ENCODE measurements around the gene RAD51D.

The RAD51D gene

DNA sequence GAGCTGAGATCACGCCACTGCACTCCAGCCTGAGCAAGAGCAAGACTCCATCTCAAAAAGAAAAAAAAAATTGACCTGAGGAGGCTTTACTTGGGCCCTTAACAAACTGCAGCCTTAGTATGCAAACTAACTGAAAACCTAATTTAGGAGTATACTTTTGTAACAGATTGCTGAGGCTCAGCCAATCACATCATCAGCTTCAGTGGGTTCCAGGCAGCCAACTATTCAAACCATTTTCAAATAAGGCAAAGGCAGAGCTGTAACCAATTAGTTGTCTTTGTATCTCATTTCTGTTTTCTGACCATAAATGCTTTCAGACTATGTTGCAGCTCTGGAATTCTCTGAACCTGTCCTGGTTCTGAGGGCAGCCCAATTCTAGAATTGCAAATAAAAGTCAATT lies 23.9 kb downstream of the RAD51D start:
- TF ChIP-seq, protein P1, sequence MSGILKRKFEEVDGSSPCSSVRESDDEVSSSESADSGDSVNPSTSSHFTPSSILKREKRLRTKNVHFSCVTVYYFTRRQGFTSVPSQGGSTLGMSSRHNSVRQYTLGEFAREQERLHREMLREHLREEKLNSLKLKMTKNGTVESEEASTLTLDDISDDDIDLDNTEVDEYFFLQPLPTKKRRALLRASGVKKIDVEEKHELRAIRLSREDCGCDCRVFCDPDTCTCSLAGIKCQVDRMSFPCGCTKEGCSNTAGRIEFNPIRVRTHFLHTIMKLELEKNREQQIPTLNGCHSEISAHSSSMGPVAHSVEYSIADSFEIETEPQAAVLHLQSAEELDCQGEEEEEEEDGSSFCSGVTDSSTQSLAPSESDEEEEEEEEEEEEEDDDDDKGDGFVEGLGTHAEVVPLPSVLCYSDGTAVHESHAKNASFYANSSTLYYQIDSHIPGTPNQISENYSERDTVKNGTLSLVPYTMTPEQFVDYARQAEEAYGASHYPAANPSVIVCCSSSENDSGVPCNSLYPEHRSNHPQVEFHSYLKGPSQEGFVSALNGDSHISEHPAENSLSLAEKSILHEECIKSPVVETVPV (CRISPR knock-in tag; IDR thresholded peaks at IDR 0.05), result no peak
- TF ChIP-seq SNAI2 (CRISPR knock-in tag; IDR thresholded peaks at IDR 0.05) (no peak), TCF4 (CRISPR knock-in tag; IDR thresholded peaks at IDR 0.05; ENCODE audit: borderline replicate concordance) (no peak), ZNF565 (CRISPR knock-in tag; conservative IDR thresholded peaks at IDR 0.05; ENCODE audit: low read depth) (no peak), ARNTL (CRISPR knock-in tag; IDR thresholded peaks at IDR 0.05; ENCODE audit: borderline replicate concordance, low read depth) (no peak), ZFP3 (CRISPR knock-in tag; IDR thresholded peaks at IDR 0.05) (no peak), PPARA (CRISPR knock-in tag; IDR thresholded peaks at IDR 0.05; ENCODE audit: borderline replicate concordance) (no peak), BACH2 (CRISPR knock-in tag; IDR thresholded peaks at IDR 0.05; ENCODE audit: borderline replicate concordance) (no peak), ZFP30 (CRISPR knock-in tag; IDR thresholded peaks at IDR 0.05) (no peak), GLIS3 (CRISPR knock-in tag; IDR thresholded peaks at IDR 0.05) (no peak), ZNF70 (CRISPR knock-in tag; IDR thresholded peaks at IDR 0.05) (no peak), TOX (CRISPR knock-in tag; IDR thresholded peaks at IDR 0.05; ENCODE audit: borderline replicate concordance) (no peak)
- TF ChIP-seq, protein P2, sequence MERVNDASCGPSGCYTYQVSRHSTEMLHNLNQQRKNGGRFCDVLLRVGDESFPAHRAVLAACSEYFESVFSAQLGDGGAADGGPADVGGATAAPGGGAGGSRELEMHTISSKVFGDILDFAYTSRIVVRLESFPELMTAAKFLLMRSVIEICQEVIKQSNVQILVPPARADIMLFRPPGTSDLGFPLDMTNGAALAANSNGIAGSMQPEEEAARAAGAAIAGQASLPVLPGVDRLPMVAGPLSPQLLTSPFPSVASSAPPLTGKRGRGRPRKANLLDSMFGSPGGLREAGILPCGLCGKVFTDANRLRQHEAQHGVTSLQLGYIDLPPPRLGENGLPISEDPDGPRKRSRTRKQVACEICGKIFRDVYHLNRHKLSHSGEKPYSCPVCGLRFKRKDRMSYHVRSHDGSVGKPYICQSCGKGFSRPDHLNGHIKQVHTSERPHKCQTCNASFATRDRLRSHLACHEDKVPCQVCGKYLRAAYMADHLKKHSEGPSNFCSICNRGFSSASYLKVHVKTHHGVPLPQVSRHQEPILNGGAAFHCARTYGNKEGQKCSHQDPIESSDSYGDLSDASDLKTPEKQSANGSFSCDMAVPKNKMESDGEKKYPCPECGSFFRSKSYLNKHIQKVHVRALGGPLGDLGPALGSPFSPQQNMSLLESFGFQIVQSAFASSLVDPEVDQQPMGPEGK (CRISPR knock-in tag; IDR thresholded peaks at IDR 0.05; ENCODE audit: borderline replicate concordance), result no peak
- TF ChIP-seq, protein P3, sequence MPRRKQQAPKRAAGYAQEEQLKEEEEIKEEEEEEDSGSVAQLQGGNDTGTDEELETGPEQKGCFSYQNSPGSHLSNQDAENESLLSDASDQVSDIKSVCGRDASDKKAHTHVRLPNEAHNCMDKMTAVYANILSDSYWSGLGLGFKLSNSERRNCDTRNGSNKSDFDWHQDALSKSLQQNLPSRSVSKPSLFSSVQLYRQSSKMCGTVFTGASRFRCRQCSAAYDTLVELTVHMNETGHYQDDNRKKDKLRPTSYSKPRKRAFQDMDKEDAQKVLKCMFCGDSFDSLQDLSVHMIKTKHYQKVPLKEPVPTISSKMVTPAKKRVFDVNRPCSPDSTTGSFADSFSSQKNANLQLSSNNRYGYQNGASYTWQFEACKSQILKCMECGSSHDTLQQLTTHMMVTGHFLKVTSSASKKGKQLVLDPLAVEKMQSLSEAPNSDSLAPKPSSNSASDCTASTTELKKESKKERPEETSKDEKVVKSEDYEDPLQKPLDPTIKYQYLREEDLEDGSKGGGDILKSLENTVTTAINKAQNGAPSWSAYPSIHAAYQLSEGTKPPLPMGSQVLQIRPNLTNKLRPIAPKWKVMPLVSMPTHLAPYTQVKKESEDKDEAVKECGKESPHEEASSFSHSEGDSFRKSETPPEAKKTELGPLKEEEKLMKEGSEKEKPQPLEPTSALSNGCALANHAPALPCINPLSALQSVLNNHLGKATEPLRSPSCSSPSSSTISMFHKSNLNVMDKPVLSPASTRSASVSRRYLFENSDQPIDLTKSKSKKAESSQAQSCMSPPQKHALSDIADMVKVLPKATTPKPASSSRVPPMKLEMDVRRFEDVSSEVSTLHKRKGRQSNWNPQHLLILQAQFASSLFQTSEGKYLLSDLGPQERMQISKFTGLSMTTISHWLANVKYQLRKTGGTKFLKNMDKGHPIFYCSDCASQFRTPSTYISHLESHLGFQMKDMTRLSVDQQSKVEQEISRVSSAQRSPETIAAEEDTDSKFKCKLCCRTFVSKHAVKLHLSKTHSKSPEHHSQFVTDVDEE (CRISPR knock-in tag; IDR thresholded peaks at IDR 0.05), result no peak
- TF ChIP-seq, protein P4, sequence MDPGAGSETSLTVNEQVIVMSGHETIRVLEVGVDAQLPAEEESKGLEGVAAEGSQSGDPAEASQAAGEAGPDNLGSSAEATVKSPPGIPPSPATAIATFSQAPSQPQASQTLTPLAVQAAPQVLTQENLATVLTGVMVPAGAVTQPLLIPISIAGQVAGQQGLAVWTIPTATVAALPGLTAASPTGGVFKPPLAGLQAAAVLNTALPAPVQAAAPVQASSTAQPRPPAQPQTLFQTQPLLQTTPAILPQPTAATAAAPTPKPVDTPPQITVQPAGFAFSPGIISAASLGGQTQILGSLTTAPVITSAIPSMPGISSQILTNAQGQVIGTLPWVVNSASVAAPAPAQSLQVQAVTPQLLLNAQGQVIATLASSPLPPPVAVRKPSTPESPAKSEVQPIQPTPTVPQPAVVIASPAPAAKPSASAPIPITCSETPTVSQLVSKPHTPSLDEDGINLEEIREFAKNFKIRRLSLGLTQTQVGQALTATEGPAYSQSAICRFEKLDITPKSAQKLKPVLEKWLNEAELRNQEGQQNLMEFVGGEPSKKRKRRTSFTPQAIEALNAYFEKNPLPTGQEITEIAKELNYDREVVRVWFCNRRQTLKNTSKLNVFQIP (CRISPR knock-in tag; IDR thresholded peaks at IDR 0.05; ENCODE audit: borderline replicate concordance, low read depth), result no peak
- TF ChIP-seq, protein P5, sequence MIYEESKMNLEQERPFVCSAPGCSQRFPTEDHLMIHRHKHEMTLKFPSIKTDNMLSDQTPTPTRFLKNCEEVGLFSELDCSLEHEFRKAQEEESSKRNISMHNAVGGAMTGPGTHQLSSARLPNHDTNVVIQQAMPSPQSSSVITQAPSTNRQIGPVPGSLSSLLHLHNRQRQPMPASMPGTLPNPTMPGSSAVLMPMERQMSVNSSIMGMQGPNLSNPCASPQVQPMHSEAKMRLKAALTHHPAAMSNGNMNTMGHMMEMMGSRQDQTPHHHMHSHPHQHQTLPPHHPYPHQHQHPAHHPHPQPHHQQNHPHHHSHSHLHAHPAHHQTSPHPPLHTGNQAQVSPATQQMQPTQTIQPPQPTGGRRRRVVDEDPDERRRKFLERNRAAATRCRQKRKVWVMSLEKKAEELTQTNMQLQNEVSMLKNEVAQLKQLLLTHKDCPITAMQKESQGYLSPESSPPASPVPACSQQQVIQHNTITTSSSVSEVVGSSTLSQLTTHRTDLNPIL (CRISPR knock-in tag; IDR thresholded peaks at IDR 0.05; ENCODE audit: low read depth), result no peak
- ATAC-seq, result no peak

DNA sequence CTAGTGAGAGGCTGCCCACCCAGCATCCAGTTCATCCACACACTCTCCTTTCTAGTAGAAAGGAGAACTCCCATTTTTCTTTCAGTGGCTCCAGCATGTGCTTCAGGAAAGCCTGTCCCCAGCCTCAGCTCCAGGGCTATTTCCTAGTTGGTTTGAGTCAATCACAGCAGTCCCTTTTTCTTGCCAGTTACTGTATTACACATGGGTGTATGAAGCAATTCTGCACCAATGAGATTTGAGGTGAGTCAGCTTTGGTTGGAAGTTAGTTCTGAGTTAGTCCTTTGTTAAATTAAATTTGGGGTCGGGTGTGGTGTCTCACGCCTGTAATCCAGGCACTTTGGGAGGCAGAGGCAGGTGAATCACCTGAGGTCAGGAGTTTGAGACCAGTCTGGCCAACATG lies 24.8 kb downstream of the RAD51D start:
- peak; percentile 81 for ATAC-seq
- no peak for TF ChIP-seq ZNF70 (CRISPR knock-in tag; IDR thresholded peaks at IDR 0.05)
- TF ChIP-seq ESRRG (CRISPR knock-in tag; IDR thresholded peaks at IDR 0.05), result no peak
- TF ChIP-seq, protein P4 (CRISPR knock-in tag; IDR thresholded peaks at IDR 0.05; ENCODE audit: borderline replicate concordance, low read depth), result no peak
- TF ChIP-seq SNAI2 (CRISPR knock-in tag; IDR thresholded peaks at IDR 0.05), result no peak
- TF ChIP-seq OSR1 (CRISPR knock-in tag; IDR thresholded peaks at IDR 0.05), result no peak
- TF ChIP-seq, protein P5 (CRISPR knock-in tag; IDR thresholded peaks at IDR 0.05; ENCODE audit: low read depth), result no peak
- no peak for TF ChIP-seq CSDC2 (CRISPR knock-in tag; IDR thresholded peaks at IDR 0.05)
- no peak for TF ChIP-seq ZFP30 (CRISPR knock-in tag; IDR thresholded peaks at IDR 0.05)
- no peak for TF ChIP-seq PPARA (CRISPR knock-in tag; IDR thresholded peaks at IDR 0.05; ENCODE audit: borderline replicate concordance)
- TF ChIP-seq ZNF565 (CRISPR knock-in tag; conservative IDR thresholded peaks at IDR 0.05; ENCODE audit: low read depth), result no peak
- TF ChIP-seq ARNTL (CRISPR knock-in tag; IDR thresholded peaks at IDR 0.05; ENCODE audit: borderline replicate concordance, low read depth), result no peak
- TF ChIP-seq ISL1 (CRISPR knock-in tag; IDR thresholded peaks at IDR 0.05), result no peak
- TF ChIP-seq, protein P2 (CRISPR knock-in tag; IDR thresholded peaks at IDR 0.05; ENCODE audit: borderline replicate concordance), result no peak
- no peak for TF ChIP-seq ZC3H10 (CRISPR knock-in tag; IDR thresholded peaks at IDR 0.05)
- TF ChIP-seq, protein P1 (CRISPR knock-in tag; IDR thresholded peaks at IDR 0.05), result no peak
- TF ChIP-seq ZFP3 (CRISPR knock-in tag; IDR thresholded peaks at IDR 0.05), result no peak
- no peak for TF ChIP-seq BACH2 (CRISPR knock-in tag; IDR thresholded peaks at IDR 0.05; ENCODE audit: borderline replicate concordance)
- TF ChIP-seq ZNF8 (CRISPR knock-in tag; IDR thresholded peaks at IDR 0.05), result no peak
- TF ChIP-seq GLIS3 (CRISPR knock-in tag; IDR thresholded peaks at IDR 0.05), result no peak
